HCT116 (cell line): ENCODE results near the gene SNX15. TPM values are rescaled to one million over a fixed set of nuclear protein-coding genes. Genes with fewer than 3 reads are reported as not detected.
A peak's percentile ranks its signal among the peaks of the same experiment; 100 is the strongest.

Experiments used
- ATAC-seq: fragments of 200-7000 bp; cut with Tn5 transposase; 2 replicates; pipeline ENCODE4 v1.9.1; 2020; ENCODE audit warnings: mild to moderate bottlenecking, moderate library complexity
- BruUV-seq: library from RNA; stranded (reverse); fragments of 400-500 nt; replicated peaks from 2 replicates; lab custom pipeline; 2021; lab: Mats Ljungman, UMichigan
- CTCF ChIA-PET: fragments of 300-600 bp; sonication (Branson Sonifier 250); formaldehyde crosslinking; loops from one replicate; lab custom pipeline; 2021; ENCODE audit warnings: antibody characterized with exemption; lab: Charles Lee
- POLR2A ChIA-PET: fragments of 300-600, 350-600 bp; sonication (Branson Sonifier 250); formaldehyde crosslinking; loops from one replicate; lab custom pipeline; 2021; ENCODE audit warnings: antibody characterized with exemption; lab: Charles Lee
- RAD21 ChIA-PET, 2 experiments: fragments of 300-600 bp; sonication (Branson Sonifier 250); formaldehyde crosslinking; loops; one replicate each; lab custom pipeline; 2023; ENCODE audit warnings: low total read pairs in 2 of 2; ENCODE audit not compliant: uncharacterized antibody in 2 of 2, unreplicated experiment in 2 of 2, low non-redundant PET in 1 of 2; lab: Charles Lee
- DNase-seq: peaks from one replicate; pipeline ENCODE4 v3.0.0-alpha.2; 2010; ENCODE audit warnings: low read depth, low spot score
- H2AFZ ChIP-seq: fragments of 200-600 bp; shearing (Covaris generic), sonication (generic); 2 replicates; pipeline ENCODE4 v1.6.1; 2017; ENCODE audit warnings: low read depth, mixed run types, mixed read lengths, antibody characterized with exemption, low read length; ENCODE audit not compliant: poor library complexity, severe bottlenecking
- H3K27ac ChIP-seq: 2 replicates; pipeline ENCODE4 v1.5.1; 2012; ENCODE audit warnings: low read depth, low read length
- H3K27me3 ChIP-seq: fragments of 200-600 bp; sonication (generic); 2 replicates; pipeline ENCODE4 v1.6.1; 2016; ENCODE audit warnings: mixed run types, low read length, mixed read lengths; ENCODE audit not compliant: insufficient read depth
- H3K36me3 ChIP-seq, 2 experiments: fragments of 200-500 bp in 1 of 2; fragments of 200-600 bp in 1 of 2; sonication (Bioruptor generic) in 1 of 2; sonication (generic) in 1 of 2; 2 replicates each; pipeline versions ENCODE4 v1.5.1 to v1.6.1; 2014 to 2016; ENCODE audit warnings: low read length in 2 of 2, inconsistent platforms in 1 of 2, mixed read lengths in 1 of 2, mixed run types in 1 of 2; ENCODE audit not compliant: insufficient read depth in 2 of 2, control insufficient read depth in 1 of 2
- H3K4me1 ChIP-seq, 2 experiments: fragments of 200-600 bp in 1 of 2; sonication (generic) in 1 of 2; 2 replicates each; pipeline versions ENCODE4 v1.5.1 to v1.6.1; 2012 to 2017; ENCODE audit warnings: low read length in 2 of 2, inconsistent platforms in 1 of 2, mild to moderate bottlenecking in 1 of 2, mixed read lengths in 1 of 2, mixed run types in 1 of 2, moderate library complexity in 1 of 2; ENCODE audit not compliant: insufficient read depth in 2 of 2, control insufficient read depth in 1 of 2
- H3K4me2 ChIP-seq: fragments of 200-600 bp; sonication (generic); 2 replicates; pipeline ENCODE4 v1.6.1; 2017; ENCODE audit warnings: mixed run types, low read length, mixed read lengths
- H3K4me3 ChIP-seq, 2 experiments: fragments of 200-600 bp in 1 of 2; sonication (generic) in 1 of 2; replicated peaks in 1 of 2; 2 replicates each; pipeline ENCODE4 v1.5.1; 2011 to 2016; ENCODE audit warnings: low read length in 2 of 2, control low read depth in 1 of 2, low read depth in 1 of 2, mild to moderate bottlenecking in 1 of 2, mixed read lengths in 1 of 2, mixed run types in 1 of 2
- H3K79me2 ChIP-seq: fragments of 200-600 bp; sonication (generic); 2 replicates; pipeline ENCODE4 v1.6.1; 2017; ENCODE audit warnings: mild to moderate bottlenecking, mixed run types, low read length, moderate library complexity, mixed read lengths; ENCODE audit not compliant: insufficient read depth
- H3K9ac ChIP-seq: fragments of 200-600 bp; sonication (generic); 2 replicates; pipeline ENCODE4 v1.6.1; 2016; ENCODE audit warnings: low read length, mixed read lengths
- H3K9me2 ChIP-seq: fragments of 200-600 bp; sonication (generic), shearing (Covaris generic); 2 replicates; pipeline ENCODE4 v1.6.1; 2017; ENCODE audit warnings: mixed run types, mild to moderate bottlenecking, moderate library complexity; ENCODE audit not compliant: insufficient read depth
- H3K9me3 ChIP-seq, 2 experiments: fragments of 200-500 bp in 1 of 2; fragments of 200-600 bp in 1 of 2; sonication (Bioruptor generic) in 1 of 2; sonication (generic) in 1 of 2; 2 replicates each; pipeline ENCODE4 v1.6.1; 2014 to 2017; ENCODE audit warnings: low read length in 2 of 2, mixed read lengths in 2 of 2, inconsistent platforms in 1 of 2, low read depth in 1 of 2, mild to moderate bottlenecking in 1 of 2, mixed run types in 1 of 2, moderate library complexity in 1 of 2; ENCODE audit not compliant: control insufficient read depth in 1 of 2, insufficient read depth in 1 of 2
- H4K20me1 ChIP-seq: fragments of 200-600 bp; sonication (generic), shearing (Covaris generic); 2 replicates; pipeline ENCODE4 v1.6.1; 2017; ENCODE audit warnings: mixed run types, mild to moderate bottlenecking, moderate library complexity; ENCODE audit not compliant: insufficient read depth
- EGR1 ChIP-seq: IDR thresholded peaks from 2 replicates; pipeline ENCODE4 v1.6.1; 2012; ENCODE audit warnings: low read depth
- RAD21 ChIP-seq: IDR thresholded peaks from 2 replicates; pipeline ENCODE4 v1.6.1; 2012; ENCODE audit warnings: low read depth, mild to moderate bottlenecking
- YY1 ChIP-seq: IDR thresholded peaks from 2 replicates; pipeline ENCODE4 v1.6.1; 2011; ENCODE audit warnings: low read length, low read depth, moderate library complexity, mild to moderate bottlenecking; ENCODE audit not compliant: insufficient replicate concordance; ENCODE audit errors: extremely low read depth
- ZNF274 ChIP-seq: fragments of 200-500 bp; sonication (Bioruptor generic); IDR thresholded peaks from 2 replicates; pipeline ENCODE4 v1.6.1; 2014; ENCODE audit warnings: mild to moderate bottlenecking, low read depth, low read length, inconsistent platforms
- intact Hi-C: fragments of 100-400 bp; cut with micrococcal nuclease; formaldehyde crosslinking; loops from 2 replicates; pipeline ENCODE4 v1.10.0; 2022
- total RNA-seq: library from RNA; stranded (reverse); gene quantifications from one replicate; pipeline ENCODE4 v1.2.1, GENCODE V29; 2021; ENCODE audit not compliant: unreplicated experiment
- TF ChIP-seq, protein P1 (sequence below), 3 experiments: fragments of 200-600 bp in 1 of 3; sonication (generic) in 1 of 3; IDR thresholded peaks in 2 of 3; conservative IDR thresholded peaks in 1 of 3; 2 replicates each; pipeline ENCODE4 v1.5.1; 2012 to 2017; ENCODE audit warnings: low read depth in 2 of 3, low read length in 2 of 3, antibody characterized with exemption in 1 of 3, borderline replicate concordance in 1 of 3, control low read depth in 1 of 3, mild to moderate bottlenecking in 1 of 3, mixed read lengths in 1 of 3, mixed run types in 1 of 3, moderate library complexity in 1 of 3; ENCODE audit not compliant: insufficient read depth in 1 of 3

The SNX15 gene
- total RNA-seq, 1 experiment from 2014 or later: 16.8 TPM

DNA sequence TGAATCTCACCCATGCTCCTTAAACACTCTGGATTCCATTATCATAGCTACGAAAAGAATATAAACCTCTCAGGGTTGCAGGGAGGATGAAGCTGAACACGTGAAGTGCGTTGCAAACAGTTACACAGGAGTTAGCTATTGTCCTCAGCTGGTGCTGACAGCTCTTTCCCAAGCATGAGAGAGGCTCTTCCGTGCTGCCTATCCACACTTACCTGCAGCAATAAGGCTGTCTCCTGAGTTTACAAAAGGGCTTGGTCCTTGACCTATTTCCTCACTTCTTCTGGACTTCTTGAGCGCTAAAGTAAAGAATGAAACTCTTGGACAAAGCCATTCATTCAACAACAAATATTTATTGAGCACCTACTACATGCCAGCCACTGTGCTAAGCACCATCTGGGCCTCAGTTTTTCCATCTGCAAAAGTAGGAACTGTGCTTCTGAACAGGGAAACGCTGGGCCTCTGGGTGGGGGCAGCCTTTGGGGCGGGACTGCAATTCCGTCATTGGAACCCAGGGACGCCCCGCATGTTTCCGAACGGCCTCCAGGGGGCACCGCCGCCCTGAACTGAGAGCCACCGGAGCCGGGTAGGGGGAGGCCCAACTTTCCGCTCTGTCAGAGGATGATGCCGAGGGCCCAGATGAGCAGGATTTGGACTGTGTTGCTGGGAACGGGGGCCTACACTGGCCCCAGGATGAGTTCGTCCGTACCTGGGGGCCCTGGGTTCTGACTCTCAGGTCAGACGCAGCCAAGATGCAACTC is 13.9 kb upstream of the SNX15 start:
- ATAC-seq: peak; percentile 81
- H3K79me2 ChIP-seq: 0 out of 2 replicates have a peak, but pooled peaks cover 5% of the 10 kb centered on the region
- H3K36me3 ChIP-seq: no peaks in the 10 kb centered on the region
- peak; percentile 72 for DNase-seq
- H4K20me1 ChIP-seq: no peaks in the 10 kb centered on the region
- peak overlapping the region; percentile 91 for H3K4me2 ChIP-seq
- TF ChIP-seq, protein P1, sequence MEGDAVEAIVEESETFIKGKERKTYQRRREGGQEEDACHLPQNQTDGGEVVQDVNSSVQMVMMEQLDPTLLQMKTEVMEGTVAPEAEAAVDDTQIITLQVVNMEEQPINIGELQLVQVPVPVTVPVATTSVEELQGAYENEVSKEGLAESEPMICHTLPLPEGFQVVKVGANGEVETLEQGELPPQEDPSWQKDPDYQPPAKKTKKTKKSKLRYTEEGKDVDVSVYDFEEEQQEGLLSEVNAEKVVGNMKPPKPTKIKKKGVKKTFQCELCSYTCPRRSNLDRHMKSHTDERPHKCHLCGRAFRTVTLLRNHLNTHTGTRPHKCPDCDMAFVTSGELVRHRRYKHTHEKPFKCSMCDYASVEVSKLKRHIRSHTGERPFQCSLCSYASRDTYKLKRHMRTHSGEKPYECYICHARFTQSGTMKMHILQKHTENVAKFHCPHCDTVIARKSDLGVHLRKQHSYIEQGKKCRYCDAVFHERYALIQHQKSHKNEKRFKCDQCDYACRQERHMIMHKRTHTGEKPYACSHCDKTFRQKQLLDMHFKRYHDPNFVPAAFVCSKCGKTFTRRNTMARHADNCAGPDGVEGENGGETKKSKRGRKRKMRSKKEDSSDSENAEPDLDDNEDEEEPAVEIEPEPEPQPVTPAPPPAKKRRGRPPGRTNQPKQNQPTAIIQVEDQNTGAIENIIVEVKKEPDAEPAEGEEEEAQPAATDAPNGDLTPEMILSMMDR (IDR thresholded peaks at IDR 0.05 in 2 of 3, conservative IDR thresholded peaks at IDR 0.05 in 1 of 3; ENCODE audit: borderline replicate concordance in 1 of 3, insufficient read depth in 1 of 3, low read depth in 2 of 3, low read length in 2 of 3): peak; percentile 73 to 87 (median 81)
- TF ChIP-seq YY1: peak; percentile 43
- peak; percentile 80 for TF ChIP-seq RAD21
- TF ChIP-seq ZNF274: no peak
- no peak for TF ChIP-seq EGR1
- H3K9me2 ChIP-seq: no peaks in the 10 kb centered on the region
- POLR2A ChIA-PET: interaction anchor here (0.5 to 2.0 kb wide), 7 partner anchors 11 to 1186 kb away, joined by 3 to 9 read pairs (median 3); partner anchors contain the start of genes BATF2 and TM7SF2
- no peak overlapping the region for H2AFZ ChIP-seq
- RAD21 ChIA-PET: interaction anchor here in 1 of 2 experiments (0.7 to 1.2 kb wide), 2 partner anchors 16 to 89 kb away, joined by 3 read pairs; partner anchors contain the start of gene PPP2R5B
- intact Hi-C loops: loop anchor here (5.0 to 10.0 kb wide), 4 partner anchors 64 to 241 kb away; partner anchors contain the start of genes VPS51 and ZNHIT2
- CTCF ChIA-PET: interaction anchor here (0.7 to 3.0 kb wide), 11 partner anchors 16 to 172 kb away, joined by 3 to 21 read pairs (median 4); partner anchors contain the start of genes BATF2 and SAC3D1
- H3K4me1 ChIP-seq: peaks cover 15 to 36% of the 10 kb centered on the region in 2 experiments
- TSS peak; percentile 89 for BruUV-seq
- H3K27me3 ChIP-seq: no peaks in the 10 kb centered on the region
- peak overlapping the region; percentile 71 to 75 for H3K4me3 ChIP-seq
- H3K27ac ChIP-seq: peak overlapping the region; percentile 87
- H3K9me3 ChIP-seq: no peaks in the 10 kb centered on the region
- H3K9ac ChIP-seq: peak overlapping the region; percentile 80
